ENCODE data around the gene SLC6A7. TPM values are rescaled to one million over a fixed set of nuclear protein-coding genes. Genes with fewer than 3 reads are reported as not detected.
A peak's percentile ranks its signal among the peaks of the same experiment; 100 is the strongest.

The SLC6A7 gene
- total RNA-seq, 4 donors from 2014 or later, result 0.07 TPM; not detected in 3

DNA sequence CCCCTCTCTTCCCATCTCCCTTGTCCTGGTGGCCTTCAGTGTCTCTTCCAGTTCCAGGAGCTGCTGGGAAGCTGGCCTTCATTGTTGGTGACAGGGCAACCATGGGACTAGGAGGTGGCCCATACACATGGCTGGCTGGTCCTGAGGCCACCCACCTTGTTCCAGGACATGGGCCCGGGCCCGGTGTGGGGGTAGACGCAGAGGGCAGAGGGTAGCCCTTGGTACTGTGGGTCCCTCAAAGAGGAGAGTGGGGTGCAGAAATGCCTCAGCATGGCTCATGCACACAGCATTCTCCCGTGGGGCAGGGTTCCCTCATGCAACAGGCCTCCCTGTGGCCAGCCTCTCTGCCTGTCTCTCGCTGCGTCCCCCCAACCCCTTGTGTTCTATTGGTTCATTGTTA lies 20.8 kb downstream of the SLC6A7 start:
- no peak overlapping the region for H3K4me3 ChIP-seq
- in situ Hi-C loops (cut with MboI; ENCODE audit: low sequenced_read_pairs in 4 of 4) (loop anchor here in 2 of 4 donors (5.0 to 25.0 kb wide), 2 partner anchors 48 to 173 kb away; no protein-coding TSS in a partner anchor), intact Hi-C loops (cut with DNase I; ENCODE audit: low total_unique reads) (no loop called here)
- no peaks in the 10 kb centered on the region for H3K27me3 ChIP-seq
- no peaks in the 10 kb centered on the region for H3K9me3 ChIP-seq
- no peak overlapping the region for H3K27ac ChIP-seq
- ATAC-seq (no peak), DNase-seq (no peak)
- H3K4me1 ChIP-seq, result no peaks in the 10 kb centered on the region
- TF ChIP-seq POLR2A (IDR thresholded peaks at IDR 0.05), result no peak
- TF ChIP-seq, protein P1, sequence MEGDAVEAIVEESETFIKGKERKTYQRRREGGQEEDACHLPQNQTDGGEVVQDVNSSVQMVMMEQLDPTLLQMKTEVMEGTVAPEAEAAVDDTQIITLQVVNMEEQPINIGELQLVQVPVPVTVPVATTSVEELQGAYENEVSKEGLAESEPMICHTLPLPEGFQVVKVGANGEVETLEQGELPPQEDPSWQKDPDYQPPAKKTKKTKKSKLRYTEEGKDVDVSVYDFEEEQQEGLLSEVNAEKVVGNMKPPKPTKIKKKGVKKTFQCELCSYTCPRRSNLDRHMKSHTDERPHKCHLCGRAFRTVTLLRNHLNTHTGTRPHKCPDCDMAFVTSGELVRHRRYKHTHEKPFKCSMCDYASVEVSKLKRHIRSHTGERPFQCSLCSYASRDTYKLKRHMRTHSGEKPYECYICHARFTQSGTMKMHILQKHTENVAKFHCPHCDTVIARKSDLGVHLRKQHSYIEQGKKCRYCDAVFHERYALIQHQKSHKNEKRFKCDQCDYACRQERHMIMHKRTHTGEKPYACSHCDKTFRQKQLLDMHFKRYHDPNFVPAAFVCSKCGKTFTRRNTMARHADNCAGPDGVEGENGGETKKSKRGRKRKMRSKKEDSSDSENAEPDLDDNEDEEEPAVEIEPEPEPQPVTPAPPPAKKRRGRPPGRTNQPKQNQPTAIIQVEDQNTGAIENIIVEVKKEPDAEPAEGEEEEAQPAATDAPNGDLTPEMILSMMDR (IDR thresholded peaks at IDR 0.05 in 4 of 5, conservative IDR thresholded peaks at IDR 0.05 in 1 of 5), result no peak
- no peaks in the 10 kb centered on the region for H3K36me3 ChIP-seq

DNA sequence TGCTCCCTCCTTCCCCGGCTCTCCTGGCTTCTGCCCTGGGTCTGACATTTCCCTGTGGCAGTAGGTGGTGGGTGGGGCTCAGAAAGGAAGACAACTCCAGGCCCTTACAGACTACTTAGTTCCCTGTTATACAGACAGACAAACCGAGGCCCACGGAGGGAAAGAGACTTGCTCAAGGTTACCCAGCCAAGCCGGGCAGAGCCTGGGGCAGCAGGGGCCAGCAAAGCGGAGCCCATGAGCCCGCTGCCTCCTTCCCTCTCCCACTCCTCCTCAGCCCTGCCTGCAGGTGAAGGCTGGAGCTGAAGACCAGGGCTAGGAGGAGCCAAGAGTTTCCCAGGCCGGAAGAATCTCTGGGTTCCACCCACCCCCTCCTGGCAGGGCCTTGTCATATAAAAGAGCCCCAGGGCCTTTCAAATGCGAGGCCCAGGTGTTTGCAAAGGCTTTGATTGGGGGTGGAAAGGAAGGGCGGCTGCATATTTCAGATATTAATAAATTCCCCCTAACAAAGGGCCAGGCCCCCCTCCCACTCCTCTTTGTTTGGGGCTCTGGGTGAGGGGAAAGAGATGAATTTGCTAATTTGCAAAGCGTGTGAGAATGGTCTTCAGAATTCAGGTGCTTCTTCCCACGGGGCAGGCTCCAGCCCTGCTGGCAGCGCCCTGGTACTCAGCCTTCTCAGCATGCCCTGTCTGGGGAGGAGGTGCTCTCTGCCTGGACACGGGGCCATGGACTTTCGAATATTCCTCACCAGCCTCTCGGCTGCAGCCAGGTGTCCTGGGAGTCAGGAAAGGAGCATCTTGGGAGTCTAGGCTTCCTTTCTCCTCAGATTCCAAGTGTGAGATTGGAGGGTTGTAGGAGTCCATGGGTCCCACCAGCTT lies 21.5 kb downstream of the SLC6A7 start:
- in situ Hi-C loops (cut with MboI; ENCODE audit: low sequenced_read_pairs in 4 of 4) (loop anchor here in 2 of 4 donors (5.0 to 25.0 kb wide), 2 partner anchors 49 to 174 kb away; no protein-coding TSS in a partner anchor), intact Hi-C loops (cut with DNase I; ENCODE audit: low total_unique reads) (no loop called here)
- Histone ChIP-seq H3K27ac (no peak overlapping the region), H3K4me3 (no peak overlapping the region), H3K4me1 (no peaks in the 10 kb centered on the region), H3K27me3 (no peaks in the 10 kb centered on the region), H3K9me3 (no peaks in the 10 kb centered on the region), H3K36me3 (no peaks in the 10 kb centered on the region)
- no peak for DNase-seq
- no peak for ATAC-seq
- TF ChIP-seq, protein P1 (IDR thresholded peaks at IDR 0.05 in 4 of 5, conservative IDR thresholded peaks at IDR 0.05 in 1 of 5), result no peak
- TF ChIP-seq POLR2A (IDR thresholded peaks at IDR 0.05), result no peak

DNA sequence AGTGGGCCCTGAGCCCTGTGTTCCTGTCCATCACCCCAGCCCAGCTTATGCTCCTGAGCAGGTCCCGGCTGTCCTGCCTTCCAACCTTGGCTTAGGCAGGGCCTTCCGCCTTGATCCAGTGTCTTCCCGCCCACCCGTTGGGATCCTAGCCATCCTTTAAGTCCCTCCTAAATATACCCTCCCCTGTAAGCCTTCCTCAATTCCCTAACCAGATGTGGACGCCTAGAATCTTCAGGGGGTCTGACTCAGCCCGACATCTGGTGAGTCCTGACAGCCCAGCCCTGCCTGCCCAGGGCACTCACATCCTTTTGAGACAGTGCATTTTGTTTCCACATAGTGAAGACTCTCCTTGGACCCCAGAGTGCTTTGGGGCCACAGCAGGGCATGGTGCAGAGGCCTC lies 23.7 kb downstream of the SLC6A7 start:
- peaks cover 0 to 6% of the 10 kb centered on the region in 2 donors for H3K4me1 ChIP-seq

GRCh38 chr5:150214289-150214688 lies 24.4 kb downstream of the SLC6A7 start:
- intact Hi-C loops (cut with DNase I; ENCODE audit: low total_unique reads) (no loop called here), in situ Hi-C loops (cut with MboI; ENCODE audit: low sequenced_read_pairs in 4 of 4) (loop anchor here in 2 of 4 donors (5.0 to 25.0 kb wide), 2 partner anchors 52 to 177 kb away; no protein-coding TSS in a partner anchor)
- no peak for ATAC-seq
- H3K4me1 ChIP-seq, result peaks cover 0 to 7% of the 10 kb centered on the region in 2 donors
- H3K27ac ChIP-seq, result peak overlapping the region in 3 of 4 donors; percentile 22 to 31 (median 29)
- H3K9me3 ChIP-seq, result no peaks in the 10 kb centered on the region
- no peak for TF ChIP-seq POLR2A (IDR thresholded peaks at IDR 0.05)
- TF ChIP-seq, protein P1 (IDR thresholded peaks at IDR 0.05 in 4 of 5, conservative IDR thresholded peaks at IDR 0.05 in 1 of 5), result peak in 1 of 5 experiments; percentile 19
- no peak for DNase-seq
- H3K36me3 ChIP-seq, result no peaks in the 10 kb centered on the region
- H3K27me3 ChIP-seq, result no peaks in the 10 kb centered on the region
- no peak overlapping the region for H3K4me3 ChIP-seq

More for the DNA sequence above, 23.7 kb downstream of the SLC6A7 start:
- in situ Hi-C loops (cut with MboI; ENCODE audit: low sequenced_read_pairs in 4 of 4) (loop anchor here in 2 of 4 donors (5.0 to 25.0 kb wide), 2 partner anchors 51 to 176 kb away; no protein-coding TSS in a partner anchor), intact Hi-C loops (cut with DNase I; ENCODE audit: low total_unique reads) (no loop called here)
- ATAC-seq (no peak), DNase-seq (no peak)
- Histone ChIP-seq H3K4me3 (no peak overlapping the region), H3K36me3 (no peaks in the 10 kb centered on the region), H3K27ac (peak overlapping the region in 2 of 4 donors; percentile 29 to 31), H3K9me3 (no peaks in the 10 kb centered on the region), H3K27me3 (no peaks in the 10 kb centered on the region)
- TF ChIP-seq, protein P1 (IDR thresholded peaks at IDR 0.05 in 4 of 5, conservative IDR thresholded peaks at IDR 0.05 in 1 of 5), result no peak
- TF ChIP-seq POLR2A (IDR thresholded peaks at IDR 0.05), result no peak

All from gastrocnemius medialis (tissue), 4 donors.